DND-41 (cell line): Measurements from ENCODE around the gene TFDP2.

Source experiments
- EZH2 ChIP-seq: IDR thresholded peaks from 3 replicates; pipeline ENCODE4 v1.6.1; 2012; ENCODE audit warnings: borderline replicate concordance, low read depth, mild to moderate bottlenecking, moderate library complexity, low read length, inconsistent platforms; ENCODE audit not compliant: severe bottlenecking
- TF ChIP-seq, protein P1 (sequence below): IDR thresholded peaks from 2 replicates; pipeline ENCODE4 v1.5.1; 2012; ENCODE audit warnings: borderline replicate concordance, low read length, moderate library complexity, mild to moderate bottlenecking; ENCODE audit not compliant: poor library complexity, severe bottlenecking; ENCODE audit errors: extremely low read depth

DNA sequence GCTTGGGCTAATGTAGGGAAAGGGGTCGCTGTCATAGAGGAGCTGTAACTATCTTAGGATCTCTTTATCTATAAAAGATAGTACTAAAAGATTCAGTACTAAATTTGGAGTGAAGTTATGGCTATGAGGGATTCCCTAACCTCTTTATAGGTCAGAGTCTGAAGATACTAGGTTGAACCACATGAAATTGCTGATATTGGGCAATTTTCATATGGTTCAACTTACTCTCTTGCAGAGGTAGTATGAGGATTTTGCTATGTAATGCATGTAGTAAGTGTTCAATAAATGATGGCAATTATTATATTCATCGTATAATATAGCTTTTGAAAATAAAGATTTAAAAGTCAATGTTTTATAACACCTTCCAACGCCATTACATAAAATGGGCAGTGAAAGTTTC, 1.9 kb upstream of the TFDP2 start:
- no peak for TF ChIP-seq EZH2
- TF ChIP-seq, protein P1, sequence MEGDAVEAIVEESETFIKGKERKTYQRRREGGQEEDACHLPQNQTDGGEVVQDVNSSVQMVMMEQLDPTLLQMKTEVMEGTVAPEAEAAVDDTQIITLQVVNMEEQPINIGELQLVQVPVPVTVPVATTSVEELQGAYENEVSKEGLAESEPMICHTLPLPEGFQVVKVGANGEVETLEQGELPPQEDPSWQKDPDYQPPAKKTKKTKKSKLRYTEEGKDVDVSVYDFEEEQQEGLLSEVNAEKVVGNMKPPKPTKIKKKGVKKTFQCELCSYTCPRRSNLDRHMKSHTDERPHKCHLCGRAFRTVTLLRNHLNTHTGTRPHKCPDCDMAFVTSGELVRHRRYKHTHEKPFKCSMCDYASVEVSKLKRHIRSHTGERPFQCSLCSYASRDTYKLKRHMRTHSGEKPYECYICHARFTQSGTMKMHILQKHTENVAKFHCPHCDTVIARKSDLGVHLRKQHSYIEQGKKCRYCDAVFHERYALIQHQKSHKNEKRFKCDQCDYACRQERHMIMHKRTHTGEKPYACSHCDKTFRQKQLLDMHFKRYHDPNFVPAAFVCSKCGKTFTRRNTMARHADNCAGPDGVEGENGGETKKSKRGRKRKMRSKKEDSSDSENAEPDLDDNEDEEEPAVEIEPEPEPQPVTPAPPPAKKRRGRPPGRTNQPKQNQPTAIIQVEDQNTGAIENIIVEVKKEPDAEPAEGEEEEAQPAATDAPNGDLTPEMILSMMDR: no peak
